ENCODE results near the gene EZH1.

DNA sequence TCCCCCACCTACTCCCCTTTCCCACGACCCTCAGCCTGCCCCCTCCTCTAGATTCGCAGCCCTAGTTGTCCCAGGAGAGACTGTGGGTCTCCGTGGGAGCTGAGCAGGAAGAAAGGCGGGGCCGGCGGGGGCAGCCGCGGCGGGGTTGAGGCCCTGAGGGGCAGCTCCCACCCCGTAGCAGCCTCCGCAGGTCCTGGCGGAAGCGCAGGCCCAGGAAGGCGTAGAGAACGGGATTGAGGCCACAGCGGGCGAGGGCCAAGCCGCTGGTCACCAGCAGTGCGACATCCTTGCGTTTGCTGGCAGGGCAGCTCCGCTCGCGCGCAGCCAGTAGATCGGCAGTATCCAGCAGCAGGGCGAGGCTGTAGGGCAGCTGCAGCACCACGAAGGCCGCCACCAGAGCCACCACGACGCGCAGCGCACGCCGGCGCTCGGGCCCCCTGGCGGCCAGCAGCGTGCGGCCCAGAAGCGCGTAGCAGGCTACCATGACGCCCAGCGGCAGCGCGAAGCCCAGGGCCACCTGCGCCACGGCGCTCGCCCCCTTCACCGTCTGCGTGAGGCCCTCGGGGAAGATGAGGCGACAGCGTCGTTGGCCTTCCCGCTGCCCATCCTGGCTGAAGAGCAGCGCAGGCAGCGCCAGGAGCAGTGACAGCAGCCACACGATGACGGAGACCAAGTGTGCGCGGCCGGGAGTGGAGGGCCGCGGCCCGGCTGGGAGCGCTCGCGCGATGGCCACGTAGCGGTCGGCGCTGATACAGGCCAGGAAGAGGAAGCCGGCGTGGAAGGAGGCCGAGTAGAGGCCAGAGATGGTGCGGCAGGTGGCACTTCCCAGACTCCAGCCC, 65.1 kb downstream of the EZH1 start:
- TF ChIP-seq POLR2A (IDR thresholded peaks at IDR 0.05): no peak
- TF ChIP-seq, protein P1, sequence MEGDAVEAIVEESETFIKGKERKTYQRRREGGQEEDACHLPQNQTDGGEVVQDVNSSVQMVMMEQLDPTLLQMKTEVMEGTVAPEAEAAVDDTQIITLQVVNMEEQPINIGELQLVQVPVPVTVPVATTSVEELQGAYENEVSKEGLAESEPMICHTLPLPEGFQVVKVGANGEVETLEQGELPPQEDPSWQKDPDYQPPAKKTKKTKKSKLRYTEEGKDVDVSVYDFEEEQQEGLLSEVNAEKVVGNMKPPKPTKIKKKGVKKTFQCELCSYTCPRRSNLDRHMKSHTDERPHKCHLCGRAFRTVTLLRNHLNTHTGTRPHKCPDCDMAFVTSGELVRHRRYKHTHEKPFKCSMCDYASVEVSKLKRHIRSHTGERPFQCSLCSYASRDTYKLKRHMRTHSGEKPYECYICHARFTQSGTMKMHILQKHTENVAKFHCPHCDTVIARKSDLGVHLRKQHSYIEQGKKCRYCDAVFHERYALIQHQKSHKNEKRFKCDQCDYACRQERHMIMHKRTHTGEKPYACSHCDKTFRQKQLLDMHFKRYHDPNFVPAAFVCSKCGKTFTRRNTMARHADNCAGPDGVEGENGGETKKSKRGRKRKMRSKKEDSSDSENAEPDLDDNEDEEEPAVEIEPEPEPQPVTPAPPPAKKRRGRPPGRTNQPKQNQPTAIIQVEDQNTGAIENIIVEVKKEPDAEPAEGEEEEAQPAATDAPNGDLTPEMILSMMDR (IDR thresholded peaks at IDR 0.05): peak in 1 of 3 donors; percentile 66
